IMR-90 (cell line): ENCODE measurements around the gene CTCF. TPM values are rescaled to one million over a fixed set of nuclear protein-coding genes. Genes with fewer than 3 reads are reported as not detected.

Source experiments
- ATAC-seq: fragments of 200-7000 bp; cut with Tn5 transposase; 2 replicates; pipeline ENCODE4 v1.9.1; 2020; ENCODE audit warnings: low read depth, mild to moderate bottlenecking, moderate library complexity
- BruUV-seq: library from RNA; stranded (reverse); fragments of 400-500 nt; replicated peaks from 2 replicates; lab custom pipeline; 2021; lab: Mats Ljungman, UMichigan
- CTCF ChIA-PET: fragments of 300-600 bp; formaldehyde crosslinking; extraction: SDS; loops from one replicate; lab custom pipeline; 2021; ENCODE audit warnings: antibody characterized with exemption; lab: Yijun Ruan, JAX
- POLR2A ChIA-PET: fragments of 300-600 bp; sonication (Branson Sonifier 250); formaldehyde crosslinking; loops from one replicate; lab custom pipeline; 2022; ENCODE audit warnings: antibody characterized with exemption; ENCODE audit not compliant: unreplicated experiment; lab: Charles Lee
- DNase-seq: peaks from one replicate; pipeline ENCODE4 v3.0.0; 2013
- H2AFZ ChIP-seq: replicated peaks from 2 replicates; pipeline ENCODE3; 2013; ENCODE audit warnings: low read length, mild to moderate bottlenecking; ENCODE audit not compliant: poor library complexity
- H2AK5ac ChIP-seq: 2 replicates; pipeline ENCODE4 v1.6.1; 2013; ENCODE audit warnings: low read depth, low read length, inconsistent platforms
- H2AK9ac ChIP-seq: replicated peaks from 2 replicates; pipeline ENCODE3; 2013; ENCODE audit warnings: mild to moderate bottlenecking, low read depth, low read length, moderate library complexity; ENCODE audit not compliant: poor library complexity
- H2BK120ac ChIP-seq: 2 replicates; pipeline ENCODE4 v1.6.1; 2013; ENCODE audit warnings: low read depth, low read length, inconsistent platforms
- H2BK15ac ChIP-seq: 3 replicates; pipeline ENCODE4 v1.6.1; 2013; ENCODE audit warnings: low read depth, low read length, inconsistent platforms
- H2BK20ac ChIP-seq: 2 replicates; pipeline ENCODE4 v1.6.1; 2013; ENCODE audit warnings: low read depth, mild to moderate bottlenecking, inconsistent platforms, low read length, moderate library complexity
- H2BK5ac ChIP-seq: 2 replicates; pipeline ENCODE4 v1.6.1; 2013; ENCODE audit warnings: mild to moderate bottlenecking, low read depth, low read length, inconsistent platforms; ENCODE audit not compliant: poor library complexity, severe bottlenecking
- H3K14ac ChIP-seq: replicated peaks from 2 replicates; pipeline ENCODE4 v1.6.1; 2013; ENCODE audit warnings: low read depth, low read length, inconsistent platforms
- H3K18ac ChIP-seq: 2 replicates; pipeline ENCODE4 v1.6.1; 2013; ENCODE audit warnings: low read depth, low read length, control low read depth
- H3K23ac ChIP-seq: 2 replicates; pipeline ENCODE4 v1.6.1; 2013; ENCODE audit warnings: low read depth, low read length, inconsistent platforms
- H3K27ac ChIP-seq: 2 replicates; pipeline ENCODE4 v1.5.1; 2013; ENCODE audit warnings: mild to moderate bottlenecking, control low read depth, low read length; ENCODE audit not compliant: insufficient read depth
- H3K27me3 ChIP-seq: 2 replicates; pipeline ENCODE4 v1.6.1; 2013; ENCODE audit warnings: low read length; ENCODE audit not compliant: control insufficient read depth, insufficient read depth
- H3K36me3 ChIP-seq: 2 replicates; pipeline ENCODE4 v1.6.1; 2013; ENCODE audit warnings: low read length, mixed read lengths; ENCODE audit not compliant: control insufficient read depth, insufficient read depth
- H3K4ac ChIP-seq: 2 replicates; pipeline ENCODE4 v1.6.1; 2013; ENCODE audit warnings: low read depth, low read length, inconsistent platforms
- H3K4me1 ChIP-seq: 2 replicates; pipeline ENCODE4 v1.6.1; 2013; ENCODE audit warnings: low read length, mixed read lengths; ENCODE audit not compliant: control insufficient read depth, insufficient read depth
- H3K4me2 ChIP-seq: 2 replicates; pipeline ENCODE4 v1.6.1; 2013; ENCODE audit warnings: low read depth, mild to moderate bottlenecking, control low read depth, low read length, moderate library complexity
- H3K4me3 ChIP-seq: 2 replicates; pipeline ENCODE4 v1.5.1; 2013; ENCODE audit warnings: low read depth, mild to moderate bottlenecking, control low read depth, low read length, moderate library complexity; ENCODE audit not compliant: insufficient read depth
- H3K56ac ChIP-seq: 2 replicates; pipeline ENCODE4 v1.6.1; 2013; ENCODE audit warnings: low read length, inconsistent platforms; ENCODE audit not compliant: insufficient read depth; ENCODE audit errors: extremely low read depth
- H3K79me1 ChIP-seq, 2 experiments: 2 replicates each; pipeline ENCODE4 v1.6.1; 2013; ENCODE audit warnings: low read length in 2 of 2, inconsistent platforms in 1 of 2, low read depth in 1 of 2
- H3K9ac ChIP-seq: 2 replicates; pipeline ENCODE4 v1.6.1; 2013; ENCODE audit warnings: low read depth, low read length, control low read depth
- H3K9me1 ChIP-seq: 2 replicates; pipeline ENCODE4 v1.6.1; 2013; ENCODE audit warnings: low read length, inconsistent platforms; ENCODE audit not compliant: insufficient read depth
- H3K9me3 ChIP-seq: 2 replicates; pipeline ENCODE4 v1.6.1; 2013; ENCODE audit warnings: low read length; ENCODE audit not compliant: control insufficient read depth, insufficient read depth
- H4K20me1 ChIP-seq: 2 replicates; pipeline ENCODE4 v1.6.1; 2013; ENCODE audit warnings: low read length, inconsistent platforms; ENCODE audit not compliant: insufficient read depth
- H4K5ac ChIP-seq: 2 replicates; pipeline ENCODE4 v1.6.1; 2013; ENCODE audit warnings: mild to moderate bottlenecking, low read depth, low read length, control low read depth
- H4K8ac ChIP-seq, 2 experiments: 2 replicates each; pipeline ENCODE4 v1.6.1; 2013; ENCODE audit warnings: low read depth in 2 of 2, low read length in 2 of 2, control low read depth in 1 of 2, inconsistent platforms in 1 of 2
- H4K91ac ChIP-seq: 2 replicates; pipeline ENCODE4 v1.6.1; 2013; ENCODE audit warnings: low read depth, low read length, inconsistent platforms; ENCODE audit not compliant: insufficient read depth
- BHLHE40 ChIP-seq: fragments of 150-350 bp; IDR thresholded peaks from 2 replicates; pipeline ENCODE4 v1.6.1; 2016; ENCODE audit warnings: mild to moderate bottlenecking, low read depth, low read length
- CEBPB ChIP-seq: IDR thresholded peaks from 2 replicates; pipeline ENCODE4 v1.6.1; 2012; ENCODE audit warnings: low read depth, low read length, improper control_type of control experiment
- CHD1 ChIP-seq: IDR thresholded peaks from 2 replicates; pipeline ENCODE4 v1.6.1; 2012; ENCODE audit warnings: low read depth, low read length, improper control_type of control experiment
- ELK1 ChIP-seq: fragments of 150-350 bp; IDR thresholded peaks from 2 replicates; pipeline ENCODE4 v1.6.1; 2016; ENCODE audit warnings: low read depth, mild to moderate bottlenecking, low read length, moderate library complexity, borderline replicate concordance
- FOS ChIP-seq: fragments of 150-350 bp; IDR thresholded peaks from 2 replicates; pipeline ENCODE4 v1.6.1; 2016; ENCODE audit warnings: low read depth, low read length
- MAFK ChIP-seq: IDR thresholded peaks from 2 replicates; pipeline ENCODE4 v1.6.1; 2012; ENCODE audit warnings: low read depth, low read length, improper control_type of control experiment
- MAZ ChIP-seq: IDR thresholded peaks from 2 replicates; pipeline ENCODE4 v1.6.1; 2012; ENCODE audit warnings: low read depth, mild to moderate bottlenecking, low read length, improper control_type of control experiment, moderate library complexity, borderline replicate concordance
- MXI1 ChIP-seq: IDR thresholded peaks from 2 replicates; pipeline ENCODE4 v1.6.1; 2012; ENCODE audit warnings: low read depth, mild to moderate bottlenecking, low read length, moderate library complexity, borderline replicate concordance
- NFE2L2 ChIP-seq: fragments of 150-350 bp; IDR thresholded peaks from 2 replicates; pipeline ENCODE4 v1.6.1; 2016; ENCODE audit warnings: low read depth, mild to moderate bottlenecking, low read length
- POLR2A ChIP-seq: IDR thresholded peaks from 2 replicates; pipeline ENCODE4 v1.6.1; 2012; ENCODE audit warnings: mild to moderate bottlenecking, low read depth, low read length
- RAD21 ChIP-seq: IDR thresholded peaks from 2 replicates; pipeline ENCODE4 v1.6.1; 2012; ENCODE audit warnings: low read length, improper control_type of control experiment
- RCOR1 ChIP-seq: IDR thresholded peaks from 2 replicates; pipeline ENCODE4 v1.6.1; 2012; ENCODE audit warnings: mild to moderate bottlenecking, low read length, improper control_type of control experiment; ENCODE audit not compliant: insufficient replicate concordance
- RFX5 ChIP-seq: IDR thresholded peaks from 2 replicates; pipeline ENCODE4 v1.8.0; 2012; ENCODE audit warnings: low read depth, mild to moderate bottlenecking, low read length, moderate library complexity
- SMC3 ChIP-seq: fragments of 150-350 bp; IDR thresholded peaks from 2 replicates; pipeline ENCODE4 v1.6.1; 2016; ENCODE audit warnings: low read depth, mild to moderate bottlenecking, antibody characterized with exemption, low read length, moderate library complexity
- USF2 ChIP-seq: fragments of 150-350 bp; IDR thresholded peaks from 2 replicates; pipeline ENCODE4 v1.6.1; 2017; ENCODE audit warnings: mild to moderate bottlenecking, antibody characterized with exemption, low read length, low read depth
- WGBS, 2 experiments: methylation state at CpG; one replicate each; pipeline versions ENCODE4 v1.1.5 to v1.1.7; 2013; ENCODE audit warnings: missing lambda C conversion rate in 2 of 2; ENCODE audit not compliant: insufficient read length in 1 of 2; ENCODE audit errors: extremely low coverage in 2 of 2; 5-methylcytosine and 5-hydroxymethylcytosine counted together
- dilution Hi-C: fragments of 300-500 bp; cut with HindIII; formaldehyde crosslinking; loops from one replicate; pipeline ENCODE4 v1.14.3; 2018; ENCODE audit warnings: low sequenced_read_pairs; ENCODE audit not compliant: unreplicated experiment
- in situ Hi-C: fragments of 300-500 bp; cut with MboI; formaldehyde crosslinking; loops from 3 replicates; pipeline ENCODE4 v1.14.3; 2019; ENCODE audit warnings: low sequenced_read_pairs, inconsistent platforms, mixed read lengths
- intact Hi-C: fragments of 100-400 bp; cut with micrococcal nuclease; formaldehyde crosslinking; loops from 2 replicates; pipeline ENCODE4 v1.10.0; 2022
- polyA plus RNA-seq, 3 experiments: library from polyadenylated mRNA; depleted of rRNA; stranded (reverse); fragments of >200 nt; gene quantifications; 2 replicates each; pipeline ENCODE4 v1.2.3, GENCODE V29; 2012; ENCODE audit warnings: low replicate concordance in 1 of 3
- total RNA-seq: library from RNA; depleted of rRNA; stranded (reverse); fragments of >200 nt; gene quantifications from 2 replicates; pipeline ENCODE4 v1.2.3, GENCODE V29; 2012
- TF ChIP-seq, protein P1 (sequence below): conservative IDR thresholded peaks from 2 replicates; pipeline ENCODE4 v1.5.1; 2012; ENCODE audit warnings: mild to moderate bottlenecking, low read depth, low read length, improper control_type of control experiment

Gene CTCF
- total and polyA plus RNA-seq, 2 of the 4 experiments (the other 2 are of a cell fraction): 16.1 to 22.8 TPM

DNA sequence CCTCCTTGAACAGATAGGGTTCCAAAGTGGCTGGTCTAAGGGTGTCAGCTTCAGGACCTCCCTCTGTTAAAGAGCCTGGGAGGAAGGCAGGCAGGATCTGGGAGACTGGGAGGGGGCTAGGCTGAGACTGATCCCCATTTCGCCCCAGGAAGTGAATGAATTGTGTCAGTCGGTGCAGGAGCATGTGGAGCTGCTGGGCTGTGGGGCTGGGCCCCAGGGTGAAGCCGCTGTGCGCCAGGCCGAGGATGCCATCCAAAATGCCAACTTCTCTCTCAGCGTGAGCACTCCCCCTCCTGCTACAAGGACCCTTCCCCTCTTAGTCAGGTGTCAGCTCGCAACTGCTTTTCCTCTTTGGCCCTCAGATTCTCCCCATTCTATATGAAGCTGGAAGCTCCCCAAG is 88.7 kb downstream of the CTCF start:
- H3K4ac ChIP-seq: no peak overlapping the region
- no peaks in the 10 kb centered on the region for H3K79me1 ChIP-seq
- H3K18ac ChIP-seq: no peak overlapping the region
- POLR2A ChIA-PET: no interaction called here
- CTCF ChIA-PET: interaction anchor here (1.4 kb wide), 1 partner anchor 130 kb away, joined by 5 read pairs; no protein-coding TSS in a partner anchor
- 70% methylated on average over 4 of the region's 7 CpGs; no CpG with 5 or more reads in 1 of the 2 experiments for WGBS, 2 experiments
- no peak overlapping the region for H2AK5ac ChIP-seq
- no peak overlapping the region for H4K8ac ChIP-seq
- in situ Hi-C loops: no loop called here
- peaks cover 62% of the 10 kb centered on the region for H3K27me3 ChIP-seq
- TF ChIP-seq POLR2A (no peak), BHLHE40 (no peak), CHD1 (no peak), RCOR1 (no peak), CEBPB (no peak), USF2 (no peak), RAD21 (no peak), NFE2L2 (no peak), FOS (no peak), RFX5 (no peak), MAZ (no peak), MAFK (no peak), SMC3 (no peak), MXI1 (no peak), ELK1 (no peak)
- TF ChIP-seq, protein P1, sequence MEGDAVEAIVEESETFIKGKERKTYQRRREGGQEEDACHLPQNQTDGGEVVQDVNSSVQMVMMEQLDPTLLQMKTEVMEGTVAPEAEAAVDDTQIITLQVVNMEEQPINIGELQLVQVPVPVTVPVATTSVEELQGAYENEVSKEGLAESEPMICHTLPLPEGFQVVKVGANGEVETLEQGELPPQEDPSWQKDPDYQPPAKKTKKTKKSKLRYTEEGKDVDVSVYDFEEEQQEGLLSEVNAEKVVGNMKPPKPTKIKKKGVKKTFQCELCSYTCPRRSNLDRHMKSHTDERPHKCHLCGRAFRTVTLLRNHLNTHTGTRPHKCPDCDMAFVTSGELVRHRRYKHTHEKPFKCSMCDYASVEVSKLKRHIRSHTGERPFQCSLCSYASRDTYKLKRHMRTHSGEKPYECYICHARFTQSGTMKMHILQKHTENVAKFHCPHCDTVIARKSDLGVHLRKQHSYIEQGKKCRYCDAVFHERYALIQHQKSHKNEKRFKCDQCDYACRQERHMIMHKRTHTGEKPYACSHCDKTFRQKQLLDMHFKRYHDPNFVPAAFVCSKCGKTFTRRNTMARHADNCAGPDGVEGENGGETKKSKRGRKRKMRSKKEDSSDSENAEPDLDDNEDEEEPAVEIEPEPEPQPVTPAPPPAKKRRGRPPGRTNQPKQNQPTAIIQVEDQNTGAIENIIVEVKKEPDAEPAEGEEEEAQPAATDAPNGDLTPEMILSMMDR: no peak
- H2BK120ac ChIP-seq: no peak overlapping the region
- H3K14ac ChIP-seq: no peak overlapping the region
- H3K27ac ChIP-seq: no peak overlapping the region
- H2AFZ ChIP-seq: no peak overlapping the region
- ATAC-seq (no peak), DNase-seq (no peak)
- H3K23ac ChIP-seq: no peak overlapping the region
- no peak overlapping the region for H4K5ac ChIP-seq
- H3K4me1 ChIP-seq: peaks cover 4% of the 10 kb centered on the region; the same call in 1 of the 2 replicates
- dilution Hi-C loops: no loop called here
- H2BK20ac ChIP-seq: no peak overlapping the region
- no TSS peak for BruUV-seq
- H3K9me3 ChIP-seq: no peaks in the 10 kb centered on the region
- H3K4me3 ChIP-seq: no peak overlapping the region
- peaks cover 3% of the 10 kb centered on the region; the same call in 1 of the 2 replicates for H3K9me1 ChIP-seq
- H3K4me2 ChIP-seq: no peak overlapping the region
- peaks cover 9% of the 10 kb centered on the region for H4K20me1 ChIP-seq
- no peak overlapping the region for H4K91ac ChIP-seq
- intact Hi-C loops: no loop called here
- H2BK15ac ChIP-seq: no peak overlapping the region
- H3K9ac ChIP-seq: no peak overlapping the region
- no peak overlapping the region for H3K56ac ChIP-seq
- H2BK5ac ChIP-seq: no peak overlapping the region
- no peak overlapping the region for H2AK9ac ChIP-seq
- no peaks in the 10 kb centered on the region for H3K36me3 ChIP-seq
